Hematopoietic multipotent progenitor cell treated with erythropoietin and hydrocortisone succinate and interleukin-3 and kit ligand, for 6 days (in vitro differentiated cells): ENCODE results near the gene MCM9.
A peak's percentile ranks its signal among the peaks of the same experiment; 100 is the strongest.

Source experiments
- DNase-seq: peaks from one replicate; pipeline ENCODE4 v3.0.0-alpha.2; 2015

The MCM9 gene

DNA sequence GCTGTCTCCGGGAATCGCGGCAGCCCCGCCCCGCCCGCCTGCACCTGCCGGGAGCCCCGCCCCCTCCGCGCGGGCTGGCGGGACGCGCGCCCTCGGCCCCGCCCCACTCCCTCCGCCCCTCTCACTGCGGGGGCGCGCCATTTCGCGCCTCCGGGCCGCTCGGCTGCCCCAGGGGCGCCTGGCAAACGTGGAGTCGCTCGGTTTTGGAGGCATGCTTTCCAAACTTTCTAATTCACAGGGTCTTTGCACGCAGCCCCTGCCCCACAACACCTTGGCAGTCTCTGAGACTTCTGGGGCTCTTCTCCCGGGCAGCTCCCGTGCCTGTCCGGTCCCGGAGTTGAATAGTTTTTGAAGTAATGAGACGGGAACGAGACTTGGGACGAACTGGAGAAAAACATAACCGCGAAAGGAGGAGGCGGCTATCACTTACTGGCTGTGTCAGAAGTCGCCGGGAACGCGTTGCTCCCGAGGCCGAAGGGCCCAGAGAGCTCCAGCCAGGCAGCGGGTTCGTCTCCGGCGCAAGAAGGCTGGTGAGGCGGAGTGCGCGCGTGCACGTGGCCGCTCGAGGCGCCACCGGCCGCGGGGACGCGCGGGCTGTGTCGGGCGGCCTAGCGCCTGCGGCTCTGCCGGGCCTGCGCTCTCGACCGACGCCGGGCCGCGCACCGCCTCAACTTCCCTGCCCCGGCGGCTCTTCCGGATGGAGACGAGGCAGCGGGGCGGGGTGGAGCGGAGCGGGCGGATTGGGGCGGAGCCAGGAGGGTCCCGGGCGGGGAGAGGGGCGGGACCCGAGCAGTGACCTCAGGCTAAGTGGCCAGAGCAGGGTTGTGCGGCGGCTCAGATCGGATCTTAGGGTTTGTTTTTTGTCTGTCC, at the start of gene MCM9:
Gene MCM9 (minus strand): TSS at position 699 of the 870 bp plus-strand sequence. CDS start 3,436 bp downstream, outside the sequence.
- peak; percentile 95 for DNase-seq

DNA sequence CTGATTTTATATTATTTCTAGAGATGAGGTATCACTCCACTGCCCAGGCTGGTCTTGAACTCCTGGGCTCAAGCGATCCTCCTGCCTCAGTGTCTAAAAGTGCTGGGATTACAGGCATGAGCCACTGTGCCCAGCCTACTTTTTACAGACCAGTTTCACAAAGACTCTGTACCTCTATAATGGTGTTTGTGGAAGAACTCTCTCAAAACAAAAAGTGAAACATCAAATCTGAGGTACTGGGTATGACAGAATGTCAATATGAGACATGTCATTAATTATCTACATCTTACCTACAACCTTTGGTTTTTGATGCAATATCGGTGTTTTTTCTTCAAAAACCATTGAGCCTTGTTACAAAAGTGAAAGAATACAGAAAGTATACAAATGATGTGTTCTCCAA, 49.4 kb upstream of the MCM9 start:
- no peak for DNase-seq

DNA sequence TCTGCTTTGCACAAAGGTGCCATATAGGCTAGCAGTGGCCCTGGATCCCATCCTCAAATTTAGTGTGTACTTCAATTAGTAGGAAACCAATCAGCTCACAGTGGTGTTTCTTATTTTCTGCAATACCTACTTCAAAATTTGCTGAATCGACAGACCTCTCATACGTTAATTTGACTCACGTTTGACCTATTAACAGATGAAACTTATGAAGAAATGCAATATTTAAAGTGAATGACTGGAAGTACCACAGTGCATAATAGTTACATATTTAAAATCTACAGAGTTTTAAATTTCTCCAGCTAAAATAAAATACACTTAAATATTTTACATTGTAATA, 47.6 kb upstream of the MCM9 start:
- DNase-seq, result no peak

DNA sequence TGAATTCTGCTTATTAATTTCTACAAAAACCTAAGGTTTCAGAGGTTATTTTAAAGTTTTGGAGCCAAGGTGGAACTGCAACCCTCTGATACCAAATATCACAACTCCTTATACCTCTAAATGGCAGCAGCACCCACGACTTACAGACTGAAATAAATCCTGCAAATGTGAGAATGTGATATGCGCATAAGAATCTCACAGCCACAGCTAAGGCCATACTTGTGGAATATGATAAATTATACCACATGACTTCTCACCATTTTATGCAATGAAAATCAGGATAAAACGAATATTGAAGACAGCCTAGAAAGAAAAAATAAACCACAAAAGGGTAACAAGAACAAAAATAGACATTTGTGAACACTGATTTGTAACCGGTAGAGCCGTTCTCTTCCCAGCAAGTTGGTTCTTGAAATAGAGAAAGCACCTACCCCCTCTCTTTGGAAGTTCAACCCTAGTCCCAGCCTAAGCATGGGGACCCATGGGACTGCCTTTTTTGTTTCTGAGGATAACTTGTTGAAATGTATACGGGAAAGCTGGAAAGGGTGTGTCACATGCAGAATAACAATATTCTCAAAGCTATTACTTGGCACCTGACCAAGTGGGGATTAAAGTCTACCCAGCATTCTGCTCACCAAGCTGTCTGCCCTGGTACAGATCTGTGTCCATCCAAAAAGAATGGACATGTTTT, 47.1 kb upstream of the MCM9 start:
- no peak for DNase-seq

DNA sequence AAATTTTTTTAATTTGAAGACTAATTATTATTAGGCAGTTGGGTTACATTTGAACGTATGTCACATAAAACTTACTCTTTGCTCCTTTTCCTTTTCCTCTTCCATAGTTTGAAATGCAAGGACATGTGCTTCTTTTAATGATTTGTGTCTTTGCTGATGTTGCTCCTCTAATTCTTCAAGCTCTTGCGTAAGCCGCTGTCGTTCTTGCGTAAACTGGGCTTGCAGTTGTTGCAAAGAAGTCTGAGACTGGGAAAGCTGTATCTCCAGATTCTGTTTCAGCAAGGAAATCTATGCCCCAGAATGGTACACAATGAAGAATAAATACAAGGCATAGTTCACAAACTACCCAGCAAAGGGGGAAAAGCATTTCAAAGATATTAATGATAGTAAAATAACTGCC, 45.1 kb upstream of the MCM9 start:
- peak; percentile 39 for DNase-seq

DNA sequence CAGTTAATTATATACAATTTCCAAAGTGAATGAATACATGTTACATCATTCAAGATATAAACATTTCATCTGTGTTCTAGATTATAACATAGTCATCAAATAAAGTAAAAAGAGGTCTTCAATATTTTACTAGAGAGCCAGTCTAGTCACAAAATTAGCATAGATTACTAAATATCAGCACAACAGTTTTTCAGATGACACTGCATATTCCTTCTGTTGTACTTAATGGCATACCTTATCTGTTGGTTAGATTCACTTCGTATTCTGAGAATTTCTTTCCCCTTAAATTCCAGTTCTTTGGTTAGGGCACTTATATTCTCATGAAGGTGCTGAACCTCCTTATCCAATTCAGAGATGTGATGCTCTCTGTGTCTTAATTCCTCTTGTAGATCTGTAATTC, 39.8 kb upstream of the MCM9 start:
- peak; percentile 39 for DNase-seq

DNA sequence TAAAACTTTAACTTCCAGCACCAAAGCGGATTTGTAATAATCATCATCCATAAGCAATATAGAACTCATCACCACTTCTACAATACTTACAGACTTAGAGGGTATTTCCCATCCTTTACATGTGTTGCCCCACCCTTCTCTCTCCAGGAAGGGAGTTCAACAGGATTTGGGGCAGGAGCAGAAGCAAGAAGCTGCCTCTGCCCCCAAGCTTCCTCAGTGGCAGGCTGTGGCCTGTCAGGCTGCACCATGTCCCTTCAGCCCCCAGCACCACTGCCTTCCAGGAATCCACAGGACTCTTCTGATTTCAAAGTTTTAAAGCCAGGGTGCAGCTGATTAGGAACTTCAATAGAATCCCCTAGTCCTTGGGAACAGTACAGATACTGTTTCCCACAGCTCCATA, 36.7 kb upstream of the MCM9 start:
- DNase-seq, result no peak

DNA sequence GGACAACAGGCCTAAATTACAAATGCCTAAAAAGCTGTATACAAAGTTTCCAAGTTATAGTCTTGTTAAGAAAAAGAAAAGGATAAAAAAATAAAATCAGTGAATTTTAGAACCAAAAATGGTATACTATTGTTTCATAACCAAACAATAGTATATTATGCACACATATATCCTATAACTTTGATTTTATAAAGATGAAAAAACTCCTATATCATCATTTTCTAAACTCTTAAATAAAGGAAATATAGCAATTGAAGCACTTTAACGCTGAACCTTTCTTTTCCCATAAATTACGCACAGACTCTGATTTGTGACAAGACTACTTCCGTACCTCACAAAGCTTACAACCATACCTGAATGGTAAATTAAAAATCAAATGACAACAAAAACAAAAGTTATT, 35.9 kb upstream of the MCM9 start:
- DNase-seq, result no peak

DNA sequence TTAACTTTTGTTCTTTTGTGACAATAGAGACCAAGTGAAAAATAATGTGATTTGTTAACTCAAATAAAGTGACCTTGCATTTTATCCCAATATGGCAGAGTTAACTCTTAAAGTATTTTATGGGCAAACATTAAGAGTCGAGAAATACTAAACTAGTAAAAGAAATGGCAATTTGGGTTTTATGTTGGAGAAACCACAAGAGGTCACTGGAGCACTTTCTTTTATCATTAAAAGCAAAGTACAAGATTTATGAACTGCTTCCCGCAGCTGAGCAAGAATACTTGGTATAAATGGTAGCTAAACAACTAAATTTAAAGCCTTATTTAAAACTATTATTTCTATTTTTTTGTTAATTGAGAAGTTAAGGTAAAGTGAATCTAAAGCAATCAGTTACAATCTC, 33.5 kb upstream of the MCM9 start:
- peak; percentile 66 for DNase-seq

DNA sequence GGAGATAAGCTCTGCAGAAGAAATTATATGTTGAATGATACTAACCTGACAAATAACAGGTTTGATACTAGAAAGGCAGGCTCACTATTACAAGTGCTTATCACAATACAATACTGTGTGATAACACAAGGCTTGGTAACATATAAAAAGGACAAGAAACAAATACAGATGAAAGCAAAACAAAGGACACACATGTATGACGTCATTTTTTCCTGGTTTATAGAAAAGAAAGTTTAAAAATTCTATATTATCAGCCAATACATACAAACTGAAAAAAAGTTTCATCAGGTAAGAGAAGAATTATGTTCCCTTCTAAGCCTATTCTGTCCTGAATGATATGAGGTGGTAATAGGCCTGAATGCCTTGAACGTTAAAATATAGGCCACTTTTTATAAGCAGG, 32.3 kb upstream of the MCM9 start:
- no peak for DNase-seq

DNA sequence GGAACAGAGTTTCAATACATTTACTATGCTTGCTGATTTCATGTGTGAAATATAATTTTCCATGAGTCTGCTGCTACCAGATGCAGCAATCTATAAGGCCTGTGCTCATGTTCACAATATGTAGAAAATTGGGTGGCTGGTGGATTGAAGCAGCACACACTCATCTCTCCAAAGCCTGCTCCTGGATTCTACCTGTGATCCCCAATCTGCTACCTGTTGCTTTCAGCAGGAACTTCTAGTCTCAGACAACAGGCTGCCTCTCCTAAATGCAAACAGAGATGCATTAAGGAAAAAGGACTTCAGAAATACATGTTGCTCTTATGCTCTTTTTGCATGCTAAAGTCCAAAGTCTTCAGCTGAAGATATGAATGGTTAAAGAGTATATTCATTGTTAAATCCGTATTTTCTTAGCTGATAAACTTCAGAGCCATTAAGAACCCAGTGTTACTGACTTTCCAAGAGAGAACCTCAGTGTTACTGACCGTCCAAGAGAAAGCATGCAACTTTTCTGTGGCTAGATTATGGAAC, 30.9 kb upstream of the MCM9 start:
- no peak for DNase-seq

DNA sequence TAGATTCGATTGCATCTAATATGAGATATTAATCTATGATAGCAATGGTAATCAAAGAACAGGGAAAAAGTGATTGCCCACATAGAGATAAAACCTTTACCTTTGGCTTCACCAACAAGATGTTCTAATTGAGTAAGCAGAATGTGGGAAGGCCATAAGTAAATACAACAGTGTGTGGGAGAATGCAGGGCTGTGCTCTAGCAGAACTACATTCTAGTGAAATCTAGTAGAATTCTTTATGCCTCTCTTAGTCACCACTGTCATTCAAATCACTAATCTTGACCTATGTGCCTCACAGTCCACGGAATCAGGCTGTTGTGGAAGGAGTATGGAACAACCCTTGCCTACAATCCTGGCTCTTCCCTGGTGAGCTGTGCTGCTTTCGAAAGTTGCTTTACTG, 30.4 kb upstream of the MCM9 start:
- no peak for DNase-seq

DNA sequence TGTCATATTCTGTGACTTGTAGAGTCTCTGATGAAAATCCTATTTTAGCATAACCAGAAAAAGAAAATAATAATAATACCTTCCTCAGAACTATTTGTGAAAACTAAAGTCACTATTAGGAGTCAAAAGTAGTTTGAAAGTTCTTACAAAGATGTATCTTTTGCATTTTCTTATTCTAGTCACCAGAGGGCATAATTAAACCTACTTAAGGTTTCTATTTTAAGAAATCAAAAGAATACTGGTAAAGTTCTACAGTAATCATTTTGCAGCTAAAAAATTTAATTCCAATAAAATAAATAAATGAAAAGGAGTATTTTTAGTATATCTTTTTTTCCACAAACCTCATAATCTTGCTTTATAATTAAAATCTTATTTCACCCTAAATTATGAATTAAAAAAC, 28.0 kb upstream of the MCM9 start:
- DNase-seq, result peak; percentile 47

DNA sequence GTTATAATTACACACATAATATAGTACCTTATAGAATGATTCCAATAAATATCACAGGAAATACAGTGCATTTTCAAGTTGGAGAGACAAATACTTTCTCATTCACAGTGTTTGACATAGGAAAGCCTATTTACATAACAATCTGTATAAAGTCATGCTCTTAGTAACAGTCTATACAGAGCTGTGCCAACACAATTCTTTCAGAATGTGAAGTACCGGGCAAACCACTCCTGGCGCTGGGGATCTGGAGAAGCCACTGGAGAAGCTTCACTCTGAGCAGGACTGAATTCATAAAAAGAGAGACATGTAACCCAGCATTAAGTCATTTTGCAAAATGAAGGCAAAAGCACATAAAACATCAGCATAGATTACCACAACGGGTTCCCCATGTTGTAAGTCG, 24.9 kb upstream of the MCM9 start:
- no peak for DNase-seq

DNA sequence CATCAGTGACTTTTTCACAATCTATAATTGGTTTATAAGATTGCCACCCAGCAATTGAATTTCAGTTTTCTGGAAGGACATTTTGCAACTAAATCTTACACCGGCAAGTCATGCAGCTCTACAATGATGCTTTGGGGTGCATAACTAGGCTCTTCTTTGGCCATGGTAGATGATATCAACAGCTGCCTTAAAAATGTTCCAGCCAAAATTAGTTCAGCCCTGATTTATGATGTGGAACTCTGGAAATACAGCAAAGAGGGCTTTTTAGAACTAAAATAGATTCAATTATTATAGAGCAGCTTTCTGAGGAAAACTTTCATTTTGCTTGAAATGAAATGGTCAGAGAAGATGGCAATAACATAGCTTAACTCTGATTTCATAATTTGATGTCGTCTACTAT, 18.4 kb upstream of the MCM9 start:
- DNase-seq, result no peak

DNA sequence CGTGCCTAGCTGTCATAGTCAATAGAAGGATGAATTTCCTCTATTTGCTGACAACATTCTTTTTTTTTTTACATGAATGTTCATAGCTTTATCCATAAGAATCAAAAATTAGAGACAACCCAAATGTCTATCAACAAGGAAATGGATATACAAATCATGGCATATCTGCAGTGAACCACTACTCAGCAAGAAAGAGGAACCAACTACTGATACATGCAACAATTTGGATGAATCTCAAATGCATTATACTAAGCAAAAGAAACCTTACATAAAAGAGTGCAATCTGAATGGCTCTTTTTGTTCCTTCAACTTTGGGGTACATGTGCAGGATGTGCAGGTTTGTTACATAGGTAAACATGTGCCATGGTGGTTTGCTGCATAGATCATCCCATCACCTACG, 17.7 kb upstream of the MCM9 start:
- DNase-seq, result no peak

DNA sequence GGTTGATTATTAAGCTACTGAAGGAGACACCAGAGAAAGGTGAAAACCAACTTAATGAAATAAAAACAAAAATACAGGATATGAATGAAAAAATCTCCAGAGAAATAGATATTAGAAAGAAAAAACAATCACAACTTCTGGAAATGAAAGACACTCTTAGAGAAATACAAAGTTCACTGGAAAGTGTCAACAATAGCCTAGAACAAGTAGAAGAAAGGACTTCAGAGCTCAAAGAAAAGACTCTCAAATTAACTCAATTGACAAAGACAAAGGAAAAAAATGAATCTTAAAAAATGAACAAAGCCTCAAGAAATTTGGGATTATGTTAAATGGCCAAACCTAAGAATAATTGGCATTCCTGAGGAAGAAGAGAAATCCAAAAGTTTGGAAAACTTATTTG, 10.3 kb upstream of the MCM9 start:
- DNase-seq, result no peak

DNA sequence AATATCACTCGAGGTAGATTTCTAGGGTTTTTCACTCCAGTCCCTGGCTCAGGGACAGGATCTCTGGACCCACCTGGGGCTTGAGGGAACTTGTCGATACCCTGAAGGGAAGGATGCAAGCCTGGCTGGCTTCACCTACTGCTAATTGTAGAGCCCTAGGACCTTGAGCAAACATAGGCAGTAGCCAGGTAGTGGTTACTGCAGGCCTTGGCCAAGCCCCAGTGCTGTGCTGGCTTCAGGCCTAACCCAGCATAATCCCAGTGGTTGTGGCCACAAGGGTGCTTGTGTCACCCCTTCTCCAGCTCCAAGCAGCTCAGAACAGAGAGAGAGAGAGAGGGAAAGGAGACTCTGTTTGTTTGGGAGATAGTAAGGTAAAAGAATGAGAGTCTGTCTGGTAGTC, 5.8 kb upstream of the MCM9 start:
- no peak for DNase-seq

DNA sequence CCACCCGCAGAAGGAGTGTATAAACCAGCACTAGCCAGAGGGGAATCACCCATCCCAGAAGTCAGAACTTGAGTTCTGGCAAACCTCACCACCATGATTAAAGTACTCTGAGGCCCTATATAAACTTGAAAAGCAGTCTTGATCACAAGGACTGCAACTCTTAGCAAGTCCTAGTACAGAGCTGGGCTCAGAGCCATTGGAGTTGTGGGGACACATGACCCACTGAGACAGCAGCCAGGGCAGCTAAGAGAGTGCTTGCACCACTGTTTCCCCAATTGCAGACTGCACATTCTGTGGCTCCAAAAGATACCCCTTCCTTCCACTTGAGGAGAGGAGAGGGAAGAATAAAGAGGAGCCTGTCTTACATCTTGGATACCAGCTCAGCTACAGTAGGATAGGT, 4.7 kb upstream of the MCM9 start:
- DNase-seq, result no peak

DNA sequence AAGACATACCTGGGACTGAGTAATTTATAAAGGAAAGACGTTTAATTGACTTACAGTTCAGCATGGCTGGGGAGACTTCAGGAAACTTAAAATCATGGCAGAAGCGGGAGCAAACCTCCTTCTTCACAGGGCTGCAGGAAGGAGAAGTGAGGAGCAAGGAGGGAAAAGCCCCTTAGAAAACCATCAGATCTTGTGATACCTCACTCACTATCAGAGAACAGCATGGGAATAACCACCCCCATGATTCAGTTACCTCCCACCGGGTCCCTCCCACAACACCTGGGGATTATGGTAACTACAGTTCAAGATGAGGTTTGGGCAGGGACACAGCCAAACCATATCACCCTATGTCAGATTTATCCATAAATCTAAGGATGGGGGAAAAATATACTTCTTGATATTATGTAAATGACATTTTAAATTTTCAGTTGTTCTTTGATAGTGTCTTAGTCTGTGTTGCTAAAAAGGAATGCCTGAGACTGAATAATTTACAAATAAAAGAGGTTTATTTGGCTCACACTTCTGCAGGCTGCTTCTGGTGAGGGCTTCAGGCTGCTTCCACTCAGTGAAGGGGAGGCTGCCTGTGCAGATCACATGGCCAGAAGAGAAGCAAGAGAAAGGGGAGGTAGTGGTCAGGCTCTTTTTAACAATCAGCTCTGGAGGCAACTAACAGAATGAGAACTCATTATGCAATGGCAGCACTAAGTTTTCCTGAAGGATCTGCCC, 1.2 kb upstream of the MCM9 start:
- no peak for DNase-seq

DNA sequence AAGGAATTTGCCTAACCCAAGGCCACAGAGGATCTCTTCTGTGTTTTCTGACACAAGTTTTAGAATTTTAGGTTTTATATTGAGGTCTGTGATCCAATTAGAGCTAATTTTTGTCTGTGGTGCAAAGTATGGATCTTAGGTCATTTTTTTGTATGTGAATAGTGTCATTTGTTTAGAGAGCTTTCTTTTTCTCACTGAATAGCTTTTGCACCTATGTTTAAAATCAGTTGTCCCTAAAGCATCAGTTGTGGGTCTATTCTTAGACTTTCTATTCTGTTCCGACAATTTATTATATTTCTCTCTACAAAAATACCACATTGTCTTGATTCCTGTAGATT, 341 bp upstream of the MCM9 start:
- DNase-seq, result no peak

DNA sequence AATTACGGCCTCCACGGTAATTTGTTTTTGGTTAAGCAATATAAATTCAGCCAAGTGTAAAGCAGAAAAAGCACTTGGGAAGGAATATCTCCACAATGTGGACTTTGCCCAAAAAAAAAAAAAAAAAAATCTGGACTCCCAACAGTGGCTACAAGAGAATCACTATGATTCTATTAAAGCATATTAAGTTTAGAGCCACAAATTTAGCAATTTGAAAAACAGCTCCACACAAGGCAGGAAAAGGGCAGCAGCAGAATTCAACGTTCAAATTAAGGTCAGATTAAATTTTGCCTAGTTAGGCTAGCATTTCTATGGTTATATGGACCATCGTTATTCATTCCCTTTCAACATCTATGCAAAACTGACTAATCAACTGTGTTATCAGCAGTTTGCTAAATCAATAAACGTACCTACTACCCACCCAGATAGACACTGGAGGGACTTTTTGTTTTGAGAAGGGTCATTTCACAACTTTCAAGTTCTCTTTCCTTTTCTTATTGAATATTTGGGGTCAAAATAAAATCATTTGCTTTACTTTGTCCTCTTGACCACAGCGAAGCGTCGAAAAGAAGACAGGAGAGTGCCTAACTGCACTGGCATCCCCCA, 1.0 kb downstream of the MCM9 start:
- no peak for DNase-seq

DNA sequence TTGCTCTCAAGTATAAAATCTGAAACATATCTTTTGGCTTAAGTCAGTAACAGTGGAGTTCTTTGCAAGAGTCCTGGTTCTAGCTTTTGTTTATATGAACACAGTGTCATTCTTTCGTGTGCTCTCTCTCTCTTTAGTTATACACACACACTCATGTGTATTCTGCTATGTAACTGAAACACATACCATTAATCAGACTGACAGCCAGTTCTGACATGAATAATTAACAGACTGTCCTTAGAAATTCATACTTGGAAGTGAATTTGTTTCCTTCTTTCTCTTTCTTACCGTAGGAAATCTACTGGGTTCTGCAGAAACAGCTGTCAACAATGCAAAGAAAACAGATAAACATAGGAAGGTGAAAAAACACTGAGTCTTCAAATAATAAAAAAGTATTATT, 2.5 kb downstream of the MCM9 start:
- DNase-seq, result no peak

DNA sequence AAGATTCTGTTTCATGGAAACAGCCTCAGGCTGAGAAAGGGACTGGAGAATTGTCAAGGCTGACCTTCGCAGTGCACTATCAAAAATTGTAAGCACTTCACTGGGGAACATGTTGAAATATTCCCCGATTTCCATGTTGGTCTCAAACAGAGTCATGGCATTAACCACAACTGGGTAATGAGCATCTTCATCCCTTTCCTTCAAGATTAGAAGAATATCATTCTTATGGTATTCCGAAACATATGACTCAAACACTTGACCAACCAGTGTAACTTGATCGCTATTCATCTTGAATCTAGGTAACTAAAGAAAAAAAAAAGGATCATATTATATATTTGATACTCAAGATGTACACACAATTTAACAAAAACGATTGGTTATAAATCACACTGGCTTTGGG, 3.5 kb downstream of the MCM9 start:
- DNase-seq, result no peak
